HG03575 (cell line): Measurements from ENCODE around the gene TREM2.

ENCODE experiments used
- ATAC-seq: cut with Tn5 transposase; IDR thresholded peaks from one replicate; pipeline ENCODE4 v1.9.1; 2021; ENCODE audit not compliant: unreplicated experiment, insufficient number of reproducible peaks, low FRiP score; ENCODE audit errors: extremely low read depth

TREM2 gene

GRCh38 chr6:41186031-41186562 is 23.2 kb upstream of the TREM2 start:
- no peak for ATAC-seq

GRCh38 chr6:41184761-41185160 is 21.8 kb upstream of the TREM2 start:
- ATAC-seq = no peak

GRCh38 chr6:41182069-41183034 is 19.4 kb upstream of the TREM2 start:
- ATAC-seq = no peak

GRCh38 chr6:41181566-41181965 is 18.6 kb upstream of the TREM2 start:
- ATAC-seq = no peak

- ATAC-seq = no peak
These were observed 16.2 kb upstream of the TREM2 start for GRCh38 chr6:41179163-41179562.

- no peak for ATAC-seq
These were observed 14.8 kb upstream of the TREM2 start for GRCh38 chr6:41177695-41178094.

GRCh38 chr6:41177287-41177686 is 14.4 kb upstream of the TREM2 start:
- no peak for ATAC-seq

- no peak for ATAC-seq
These were observed 13.3 kb upstream of the TREM2 start for GRCh38 chr6:41176189-41176588.

GRCh38 chr6:41175084-41175483 is 12.2 kb upstream of the TREM2 start:
- ATAC-seq = no peak

GRCh38 chr6:41174610-41175009 is 11.7 kb upstream of the TREM2 start:
- no peak for ATAC-seq

- ATAC-seq = no peak
These were observed 9.0 kb upstream of the TREM2 start for GRCh38 chr6:41171908-41172307.

GRCh38 chr6:41170547-41171160 is 7.7 kb upstream of the TREM2 start:
- no peak for ATAC-seq

GRCh38 chr6:41167173-41167963 is 4.5 kb upstream of the TREM2 start:
- ATAC-seq = no peak

- ATAC-seq = no peak
These were observed 1.7 kb upstream of the TREM2 start for GRCh38 chr6:41164551-41165120.

GRCh38 chr6:41163419-41163717 is 452 bp upstream of the TREM2 start:
- no peak for ATAC-seq

- ATAC-seq = no peak
These were observed 914 bp downstream of the TREM2 start for GRCh38 chr6:41161851-41162552.

- ATAC-seq = no peak
These were observed 1.5 kb downstream of the TREM2 start for GRCh38 chr6:41161380-41161779.

GRCh38 chr6:41160933-41161332 is 2.0 kb downstream of the TREM2 start:
- ATAC-seq = no peak
